T-helper 1 cell treated with Interleukin-12 subunit alpha and Interleukin-12 subunit beta and Interleukin-4 antibody, amounts not matched to agents 30 μg/mL and 1 μg/mL, for 36 hours (primary cell): ENCODE data around the gene ARHGAP45.

ENCODE experiments used
- H3K27ac Mint-ChIP-seq: one replicate; pipeline ENCODE4 v1.8.0; 2021; ENCODE audit warnings: mild to moderate bottlenecking, mixed read lengths
- H3K27me3 Mint-ChIP-seq: one replicate; pipeline ENCODE4 v1.8.0; 2021; ENCODE audit warnings: low read depth, mixed read lengths
- H3K36me3 Mint-ChIP-seq: one replicate; pipeline ENCODE4 v1.8.0; 2021; ENCODE audit warnings: low read depth, mixed read lengths
- H3K4me1 Mint-ChIP-seq: one replicate; pipeline ENCODE4 v1.8.0; 2021; ENCODE audit warnings: low read depth, mixed read lengths
- H3K4me3 Mint-ChIP-seq: one replicate; pipeline ENCODE4 v1.8.0; 2021; ENCODE audit warnings: mild to moderate bottlenecking, moderate library complexity, mixed read lengths
- H3K9me3 Mint-ChIP-seq: one replicate; pipeline ENCODE4 v1.8.0; 2021; ENCODE audit warnings: mixed read lengths

ARHGAP45 gene

GRCh38 chr19:1089891-1090290 lies 22.9 kb downstream of the ARHGAP45 start:
- Mint-ChIP-seq H3K27ac (no peak overlapping the region), H3K36me3 (peaks cover 21% of the 10 kb centered on the region), H3K9me3 (no peaks in the 10 kb centered on the region), H3K27me3 (no peaks in the 10 kb centered on the region), H3K4me3 (no peak overlapping the region), H3K4me1 (peaks cover 26% of the 10 kb centered on the region)

GRCh38 chr19:1090731-1091543 lies 24.0 kb downstream of the ARHGAP45 start:
- H3K4me3 Mint-ChIP-seq, result no peak overlapping the region
- H3K27ac Mint-ChIP-seq, result no peak overlapping the region
- peaks cover 14% of the 10 kb centered on the region for H3K36me3 Mint-ChIP-seq

GRCh38 chr19:1091544-1092175 lies 24.7 kb downstream of the ARHGAP45 start:
- no peaks in the 10 kb centered on the region for H3K27me3 Mint-ChIP-seq
- H3K36me3 Mint-ChIP-seq, result peaks cover 14% of the 10 kb centered on the region
- no peak overlapping the region for H3K4me3 Mint-ChIP-seq
- peaks cover 29% of the 10 kb centered on the region for H3K4me1 Mint-ChIP-seq
- no peak overlapping the region for H3K27ac Mint-ChIP-seq
- H3K9me3 Mint-ChIP-seq, result no peaks in the 10 kb centered on the region

More at GRCh38 chr19:1090731-1091543, 24.0 kb downstream of the ARHGAP45 start:
- no peaks in the 10 kb centered on the region for H3K27me3 Mint-ChIP-seq
- peaks cover 26% of the 10 kb centered on the region for H3K4me1 Mint-ChIP-seq
- H3K9me3 Mint-ChIP-seq, result no peaks in the 10 kb centered on the region

GRCh38 chr19:1093330-1093729 lies 26.4 kb downstream of the ARHGAP45 start:
- no peaks in the 10 kb centered on the region for H3K27me3 Mint-ChIP-seq
- H3K4me1 Mint-ChIP-seq, result peaks cover 25% of the 10 kb centered on the region

GRCh38 chr19:1093811-1094553 lies 27.0 kb downstream of the ARHGAP45 start:
- H3K27me3 Mint-ChIP-seq, result no peaks in the 10 kb centered on the region
- H3K4me1 Mint-ChIP-seq, result peaks cover 27% of the 10 kb centered on the region
- peak overlapping the region; percentile 52 for H3K27ac Mint-ChIP-seq
- peaks cover 11% of the 10 kb centered on the region for H3K36me3 Mint-ChIP-seq
- peak overlapping the region; percentile 93 for H3K4me3 Mint-ChIP-seq
- peaks cover 3% of the 10 kb centered on the region for H3K9me3 Mint-ChIP-seq

More at GRCh38 chr19:1093330-1093729, 26.4 kb downstream of the ARHGAP45 start:
- H3K36me3 Mint-ChIP-seq, result peaks cover 9% of the 10 kb centered on the region
- peak overlapping the region; percentile 93 for H3K4me3 Mint-ChIP-seq
- no peaks in the 10 kb centered on the region for H3K9me3 Mint-ChIP-seq
- no peak overlapping the region for H3K27ac Mint-ChIP-seq

- Mint-ChIP-seq H3K4me1 (peaks cover 31% of the 10 kb centered on the region), H3K27ac (peak overlapping the region; percentile 52), H3K9me3 (peaks cover 4% of the 10 kb centered on the region), H3K36me3 (peaks cover 14% of the 10 kb centered on the region), H3K4me3 (peak overlapping the region; percentile 93), H3K27me3 (no peaks in the 10 kb centered on the region)
These were observed 27.6 kb downstream of the ARHGAP45 start for GRCh38 chr19:1094655-1094977.

- Mint-ChIP-seq H3K27me3 (no peaks in the 10 kb centered on the region), H3K4me3 (peak within 1 kb of the TSS; percentile 93), H3K9me3 (peaks cover 8% of the 10 kb centered on the region), H3K4me1 (peaks cover 35% of the 10 kb centered on the region), H3K36me3 (peaks cover 17% of the 10 kb centered on the region), H3K27ac (peak within 1 kb of the TSS; percentile 89)
These were observed 28.2 kb downstream of the ARHGAP45 start, which contains the start of gene POLR2E for GRCh38 chr19:1094978-1095701. Gene POLR2E (minus strand): TSS chr19:1095375. CDS start chr19:1095315, 60 bp downstream.

GRCh38 chr19:1097810-1098176 lies 30.8 kb downstream of the ARHGAP45 start:
- H3K4me3 Mint-ChIP-seq, result peak overlapping the region; percentile 7
- peaks cover 8% of the 10 kb centered on the region for H3K9me3 Mint-ChIP-seq
- peaks cover 48% of the 10 kb centered on the region for H3K4me1 Mint-ChIP-seq
- H3K36me3 Mint-ChIP-seq, result peaks cover 17% of the 10 kb centered on the region
- H3K27me3 Mint-ChIP-seq, result no peaks in the 10 kb centered on the region
- H3K27ac Mint-ChIP-seq, result peak overlapping the region; percentile 42

- no peaks in the 10 kb centered on the region for H3K27me3 Mint-ChIP-seq
- peaks cover 8% of the 10 kb centered on the region for H3K9me3 Mint-ChIP-seq
- peak overlapping the region; percentile 54 for H3K4me3 Mint-ChIP-seq
- H3K4me1 Mint-ChIP-seq, result peaks cover 48% of the 10 kb centered on the region
- peak overlapping the region; percentile 90 for H3K27ac Mint-ChIP-seq
- H3K36me3 Mint-ChIP-seq, result peaks cover 15% of the 10 kb centered on the region
These were observed 31.4 kb downstream of the ARHGAP45 start for GRCh38 chr19:1098177-1099051.

- Mint-ChIP-seq H3K36me3 (peaks cover 13% of the 10 kb centered on the region), H3K4me3 (no peak overlapping the region), H3K4me1 (peaks cover 38% of the 10 kb centered on the region), H3K27me3 (no peaks in the 10 kb centered on the region), H3K27ac (peak overlapping the region; percentile 72), H3K9me3 (peaks cover 8% of the 10 kb centered on the region)
These were observed 34.4 kb downstream of the ARHGAP45 start for GRCh38 chr19:1101337-1101698.

GRCh38 chr19:1102407-1103131 lies 35.6 kb downstream of the ARHGAP45 start:
- Mint-ChIP-seq H3K27me3 (no peaks in the 10 kb centered on the region), H3K9me3 (peaks cover 8% of the 10 kb centered on the region), H3K27ac (peak overlapping the region; percentile 59), H3K36me3 (peaks cover 17% of the 10 kb centered on the region), H3K4me3 (peak overlapping the region; percentile 37), H3K4me1 (peaks cover 36% of the 10 kb centered on the region)

GRCh38 chr19:1103132-1103707 lies 36.3 kb downstream of the ARHGAP45 start:
- H3K9me3 Mint-ChIP-seq, result peaks cover 8% of the 10 kb centered on the region
- H3K4me1 Mint-ChIP-seq, result peaks cover 31% of the 10 kb centered on the region
- H3K27ac Mint-ChIP-seq, result peak overlapping the region; percentile 59
- H3K4me3 Mint-ChIP-seq, result peak overlapping the region; percentile 53
- H3K36me3 Mint-ChIP-seq, result peaks cover 17% of the 10 kb centered on the region
- H3K27me3 Mint-ChIP-seq, result no peaks in the 10 kb centered on the region
